Psoas muscle (tissue), 8 donors: ENCODE results near the gene DAND5. TPM values are rescaled to one million over a fixed set of nuclear protein-coding genes. Genes with fewer than 3 reads are reported as not detected.

Experiments
- ATAC-seq, 4 donors: fragments of 200-7000 bp; cut with Tn5 transposase; one replicate each; pipeline ENCODE4 v1.9.1; 2020; ENCODE audit warnings: moderate library complexity in 3 of 4, mild to moderate bottlenecking in 2 of 4
- DNase-seq, 2 donors: peaks; one replicate each; pipeline ENCODE4 v3.0.0-alpha.2; 2020
- H3K27ac ChIP-seq: fragments of 200-600 bp; one replicate; pipeline ENCODE4 v1.8.0; 2022
- H3K27me3 ChIP-seq, 3 donors: fragments of 200-600 bp in 1 of 3; one replicate each; pipeline versions ENCODE4 v1.6.1 to v1.8.0; 2013 to 2022; ENCODE audit warnings: low read length in 2 of 3, mild to moderate bottlenecking in 2 of 3, moderate library complexity in 1 of 3; ENCODE audit not compliant: insufficient read depth in 3 of 3
- H3K36me3 ChIP-seq, 2 donors: fragments of 200-600 bp in 1 of 2; one replicate each; pipeline versions ENCODE4 v1.6.1 to v1.8.0; 2013 to 2022; ENCODE audit warnings: low read depth in 1 of 2, mild to moderate bottlenecking in 1 of 2, moderate library complexity in 1 of 2; ENCODE audit not compliant: insufficient read depth in 1 of 2
- H3K4me1 ChIP-seq: fragments of 200-600 bp; one replicate; pipeline ENCODE4 v1.8.0; 2022
- H3K4me3 ChIP-seq: fragments of 200-600 bp; one replicate; pipeline ENCODE4 v1.8.0; 2022; ENCODE audit warnings: mild to moderate bottlenecking
- H3K9me3 ChIP-seq: fragments of 200-600 bp; one replicate; pipeline ENCODE4 v1.8.0; 2022
- WGBS, 3 donors: extraction: QIAGEN DNeasy Blood & Tissue Kit; methylation state at CpG; one replicate each; pipeline versions ENCODE4 v1.1.6 to v1.1.7; 2013; 5-methylcytosine and 5-hydroxymethylcytosine counted together
- intact Hi-C, 2 donors: fragments of 100-400 bp; cut with DNase I; formaldehyde crosslinking; loops; one replicate each; pipeline versions ENCODE4 v1.11.0 to v1.14.2; 2022
- polyA plus RNA-seq, 3 donors: library from polyadenylated mRNA; stranded (reverse); fragments of 200-250 nt; gene quantifications; one replicate each; pipeline ENCODE4 v1.2.3, GENCODE V29; 2013
- total RNA-seq, 4 donors: library from RNA; stranded (reverse); fragmentation: NEBNext Ultra II Directional in 2 of 4; extraction: Animal tissue kit (Norgen Biotek cat#: 25700) in 2 of 4; gene quantifications; one replicate each; pipeline versions ENCODE4 v1.2.1 to v1.2.4, GENCODE V29; 2021 to 2023
- TF ChIP-seq, protein P1 (sequence below): fragments of 200-600 bp; IDR thresholded peaks from one replicate; pipeline ENCODE4 v1.8.0; 2022; ENCODE audit warnings: antibody characterized with exemption
- donor health status: healthy with polysubstance abuse.
- donor health status: DM: no; HTN: no; CAD: no; lungs with moderate emphysema.
- donor health status: Bipolar disorder and iron deficiency.
- donor health status: healthy.
- donor health status: DM: yes; HTN: yes; CAD: no.
- donor health status: DM: no; HTN: no; CAD: no.
- donor health status: DM: no; HTN: no; CAD: no.
- donor health status: DM: yes; HTN: yes; CAD: no.

DAND5 gene
- total and polyA plus RNA-seq, 7 donors, result 0.26 TPM; not detected in 6

DNA sequence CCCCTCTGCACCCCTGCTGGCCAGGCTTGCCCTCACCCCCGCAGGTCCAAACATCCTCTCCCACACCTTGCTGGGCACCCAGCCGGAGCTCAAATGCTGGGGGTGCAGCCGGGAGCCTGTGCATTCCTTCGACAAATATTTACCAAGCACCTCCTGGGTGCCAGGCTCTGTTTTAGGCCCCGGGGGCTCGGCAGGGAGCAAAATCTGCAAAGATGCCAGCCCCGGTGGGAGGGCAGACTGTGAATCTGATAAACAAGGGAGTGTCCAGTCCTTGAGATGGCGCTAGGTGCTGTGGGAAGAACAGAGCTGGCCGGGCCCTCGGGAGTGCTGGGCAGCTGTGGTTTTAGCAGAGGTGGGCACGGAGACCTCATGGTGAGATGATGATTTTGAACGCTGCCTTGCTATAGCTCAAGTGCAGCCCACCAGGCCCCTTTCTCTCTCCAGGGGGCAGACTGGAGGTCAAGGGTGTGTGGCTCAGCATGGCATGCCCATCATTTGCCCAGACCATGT, 36.5 kb downstream of the DAND5 start:
- ATAC-seq (no peak), DNase-seq (no peak)
- no peaks in the 10 kb centered on the region for H3K27me3 ChIP-seq
- intact Hi-C loops, result no loop called here
- H3K4me3 ChIP-seq, result peak overlapping the region; percentile 57
- peaks cover 79% of the 10 kb centered on the region for H3K4me1 ChIP-seq
- H3K27ac ChIP-seq, result peak overlapping the region; percentile 99
- H3K9me3 ChIP-seq, result no peaks in the 10 kb centered on the region
- TF ChIP-seq, protein P1, sequence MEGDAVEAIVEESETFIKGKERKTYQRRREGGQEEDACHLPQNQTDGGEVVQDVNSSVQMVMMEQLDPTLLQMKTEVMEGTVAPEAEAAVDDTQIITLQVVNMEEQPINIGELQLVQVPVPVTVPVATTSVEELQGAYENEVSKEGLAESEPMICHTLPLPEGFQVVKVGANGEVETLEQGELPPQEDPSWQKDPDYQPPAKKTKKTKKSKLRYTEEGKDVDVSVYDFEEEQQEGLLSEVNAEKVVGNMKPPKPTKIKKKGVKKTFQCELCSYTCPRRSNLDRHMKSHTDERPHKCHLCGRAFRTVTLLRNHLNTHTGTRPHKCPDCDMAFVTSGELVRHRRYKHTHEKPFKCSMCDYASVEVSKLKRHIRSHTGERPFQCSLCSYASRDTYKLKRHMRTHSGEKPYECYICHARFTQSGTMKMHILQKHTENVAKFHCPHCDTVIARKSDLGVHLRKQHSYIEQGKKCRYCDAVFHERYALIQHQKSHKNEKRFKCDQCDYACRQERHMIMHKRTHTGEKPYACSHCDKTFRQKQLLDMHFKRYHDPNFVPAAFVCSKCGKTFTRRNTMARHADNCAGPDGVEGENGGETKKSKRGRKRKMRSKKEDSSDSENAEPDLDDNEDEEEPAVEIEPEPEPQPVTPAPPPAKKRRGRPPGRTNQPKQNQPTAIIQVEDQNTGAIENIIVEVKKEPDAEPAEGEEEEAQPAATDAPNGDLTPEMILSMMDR, result no peak
- WGBS, 3 donors, result 25 to 30% (median 27%) methylated on average over 12 of the region's 12 CpGs
- no peaks in the 10 kb centered on the region for H3K36me3 ChIP-seq

DNA sequence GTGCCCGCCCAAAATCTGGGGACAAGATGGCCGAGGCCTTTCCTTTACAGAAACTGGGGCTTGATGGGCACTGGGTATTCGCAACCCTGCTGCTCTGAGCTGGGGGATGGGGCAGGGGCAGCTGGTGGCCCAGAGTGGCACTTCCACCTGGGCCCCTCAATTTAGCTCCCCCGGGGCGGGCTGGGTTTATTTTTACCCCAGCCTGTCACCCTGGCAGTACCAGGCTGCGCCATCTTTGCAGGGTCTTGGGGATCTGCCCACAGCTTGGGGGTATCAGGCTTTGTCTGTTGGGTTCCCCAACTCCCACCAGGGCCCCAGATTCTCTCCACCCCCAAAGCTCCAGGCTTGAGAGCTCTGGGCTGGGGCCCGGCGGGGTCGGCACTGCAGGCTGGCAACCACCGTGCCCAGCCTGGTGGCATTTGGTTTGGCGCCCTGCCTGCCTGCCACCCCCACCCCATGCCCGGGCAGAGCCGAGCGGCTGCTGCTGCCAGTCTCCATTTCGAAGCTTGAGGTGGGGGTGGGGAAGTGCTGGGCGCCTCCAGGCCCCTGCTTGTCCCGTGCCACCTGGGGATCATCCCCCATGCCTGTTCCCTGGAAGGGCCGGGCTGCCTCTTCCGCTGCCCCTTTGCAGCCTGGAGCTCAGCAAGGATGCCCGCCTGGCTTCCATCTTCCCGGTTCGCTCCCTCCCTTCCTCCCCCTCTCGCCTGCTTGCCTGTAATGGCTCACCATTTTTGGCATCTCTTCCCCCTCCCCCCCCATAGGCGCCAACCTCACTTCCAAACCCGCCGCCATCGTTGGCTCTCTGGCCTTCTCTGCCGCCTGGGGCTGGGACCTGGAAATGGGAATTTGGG, 37.3 kb downstream of the DAND5 start:
- Histone ChIP-seq H3K36me3 (no peaks in the 10 kb centered on the region), H3K4me1 (peaks cover 79% of the 10 kb centered on the region), H3K9me3 (no peaks in the 10 kb centered on the region), H3K27me3 (no peaks in the 10 kb centered on the region), H3K27ac (peak overlapping the region; percentile 99), H3K4me3 (peak overlapping the region; percentile 57)
- DNase-seq (peak; percentile 81 to 91), ATAC-seq (peak; percentile 62 to 74 (median 73))
- TF ChIP-seq, protein P1, result no peak
- 25 to 28% (median 27%) methylated on average over 26 to 28 of the region's 28 CpGs for WGBS, 3 donors
- intact Hi-C loops, result no loop called here

DNA sequence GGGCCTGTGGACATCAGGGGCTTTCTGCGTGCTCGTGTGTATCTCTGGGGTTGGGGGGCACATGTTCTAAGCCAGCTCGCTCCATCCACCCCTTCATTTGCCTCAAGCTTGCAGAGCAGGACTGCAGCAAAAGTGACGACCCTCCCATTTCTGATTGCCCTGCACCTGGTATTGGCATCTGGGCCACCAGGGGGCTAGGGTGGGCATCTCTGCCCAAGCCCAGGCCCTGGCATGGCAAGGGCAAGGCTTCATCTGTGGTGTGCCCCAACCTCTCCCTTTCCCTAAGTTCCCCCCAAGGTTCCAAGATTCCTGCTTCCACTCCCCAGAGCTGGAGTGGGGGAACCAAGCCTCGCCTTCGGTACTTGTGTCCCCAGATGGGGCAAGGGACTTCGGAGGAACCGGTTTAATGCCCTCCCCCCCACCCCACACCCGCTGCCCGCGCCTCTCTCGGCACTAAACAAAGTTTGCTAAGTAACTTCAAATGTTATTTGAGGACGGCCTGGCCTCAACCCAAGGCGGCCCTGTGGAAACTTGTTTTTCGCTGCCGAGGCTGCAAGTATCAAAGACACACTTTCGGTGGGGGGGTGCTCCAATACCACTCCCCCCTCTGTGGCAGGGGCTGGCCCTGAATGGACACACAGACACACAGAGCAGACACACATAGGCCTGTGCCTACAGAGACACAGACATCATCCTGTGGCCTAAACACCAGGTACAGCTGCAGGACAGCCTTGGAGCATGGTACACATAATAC, 38.1 kb downstream of the DAND5 start:
- TF ChIP-seq, protein P1, result no peak
- Histone ChIP-seq H3K9me3 (no peaks in the 10 kb centered on the region), H3K4me3 (peak overlapping the region; percentile 57), H3K27me3 (no peaks in the 10 kb centered on the region), H3K4me1 (peaks cover 86% of the 10 kb centered on the region), H3K36me3 (no peaks in the 10 kb centered on the region), H3K27ac (peak overlapping the region; percentile 99)
- WGBS, 3 donors, result 16 to 29% (median 20%) methylated on average over 17 of the region's 17 CpGs
- intact Hi-C loops, result loop anchor here in 1 of 2 donors (1.0 kb wide), 1 partner anchor 23 kb away; no protein-coding TSS in a partner anchor
- DNase-seq (peak; percentile 75 to 90), ATAC-seq (peak; percentile 10 to 48 (median 29))

DNA sequence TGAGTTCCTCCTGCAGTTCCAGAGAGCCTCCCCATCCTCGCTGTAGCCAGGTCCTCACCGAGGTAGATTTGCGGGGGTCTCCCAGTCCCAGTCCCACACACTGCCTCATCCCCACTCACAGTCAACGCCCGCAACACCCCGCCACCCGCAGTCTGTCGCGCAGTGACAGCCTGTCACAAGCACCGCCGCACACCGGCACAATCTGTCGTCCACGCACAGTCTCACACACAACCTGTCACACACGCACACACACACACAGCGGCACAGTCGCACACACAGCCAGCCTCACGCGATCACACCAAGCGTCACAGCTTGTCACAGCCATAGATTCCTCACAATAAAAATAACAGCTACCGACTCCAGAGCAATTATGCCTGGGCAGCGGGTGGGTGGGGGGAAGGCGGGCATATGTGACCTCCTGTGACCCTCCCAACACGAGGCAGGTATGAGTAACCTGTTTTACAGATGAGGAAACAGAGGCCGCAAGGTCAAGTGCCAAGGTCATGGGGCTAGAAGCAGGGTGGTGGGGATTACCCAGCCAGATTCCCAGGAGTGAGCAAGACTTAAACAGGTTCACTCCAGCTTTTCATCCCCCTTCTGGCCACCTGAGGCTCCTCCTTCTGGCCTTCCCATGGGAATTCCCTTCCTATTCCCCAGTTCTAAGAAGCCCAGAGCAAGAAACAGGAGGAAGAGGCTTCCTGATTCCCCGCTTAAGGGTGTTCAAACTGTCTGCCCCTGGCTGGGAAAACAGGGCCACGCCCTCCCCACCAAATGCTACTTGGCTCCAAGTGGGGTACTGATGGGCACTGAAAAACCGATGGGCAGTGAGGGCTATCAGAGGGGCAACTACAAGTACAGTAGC, 39.8 kb downstream of the DAND5 start:
- Histone ChIP-seq H3K27ac (peak overlapping the region; percentile 99), H3K4me1 (peaks cover 83% of the 10 kb centered on the region), H3K36me3 (no peaks in the 10 kb centered on the region), H3K27me3 (no peaks in the 10 kb centered on the region), H3K4me3 (peak overlapping the region; percentile 37), H3K9me3 (no peaks in the 10 kb centered on the region)
- TF ChIP-seq, protein P1, result no peak
- ATAC-seq (no peak), DNase-seq (no peak)
- WGBS, 3 donors, result 52 to 70% (median 59%) methylated on average over 28 of the region's 28 CpGs
- intact Hi-C loops, result loop anchor here in 1 of 2 donors (1.0 kb wide), 1 partner anchor 25 kb away; no protein-coding TSS in a partner anchor
